ENCODE results near the gene TENM4. TPM values are rescaled to one million over a fixed set of nuclear protein-coding genes. Genes with fewer than 3 reads are reported as not detected.

Gene TENM4
- polyA plus RNA-seq, 3 donors: 0.31 to 1.7 TPM; not detected in 1

GRCh38 chr11:79013509-79013908 lies 427.3 kb downstream of the TENM4 start:
- H4K20me1 ChIP-seq (ENCODE audit: insufficient read depth, low read length): no peaks in the 10 kb centered on the region
- Mint-ChIP-seq H3K4me3 (peak overlapping the region in 1 of 2 donors; percentile 13), H3K9me3 (peaks cover 0 to 14% (median 11%) of the 10 kb centered on the region in 7 donors), H3K27ac (no peak overlapping the region), H3K36me3 (no peaks in the 10 kb centered on the region), H3K4me1 (no peaks in the 10 kb centered on the region), H3K27me3 (ENCODE audit: low read depth in 3 of 3) (peaks cover 38 to 60% (median 51%) of the 10 kb centered on the region in 3 donors)
- no peak overlapping the region for H3K9ac ChIP-seq (ENCODE audit: insufficient read depth, low read length, poor library complexity, severe bottlenecking)
- TF ChIP-seq CTCF (IDR thresholded peaks at IDR 0.05): no peak
- H3K36me3 ChIP-seq (replicated peaks in 1 of 2; ENCODE audit: control insufficient read depth in 1 of 2, insufficient read depth in 2 of 2, low read length in 2 of 2): no peaks in the 10 kb centered on the region
- H3K4me1 ChIP-seq (ENCODE audit: control insufficient read depth in 1 of 2, insufficient read depth in 2 of 2, low read length in 2 of 2): no peaks in the 10 kb centered on the region
- peaks cover 4 to 5% of the 10 kb centered on the region in 2 donors for H3K9me3 ChIP-seq (replicated peaks in 1 of 2; ENCODE audit: control insufficient read depth in 1 of 2, insufficient read depth in 1 of 2, low read length in 2 of 2)
- H3K4me3 ChIP-seq (replicated peaks in 1 of 3; ENCODE audit: low read depth in 2 of 3, low read length in 3 of 3): no peak overlapping the region
- no peak for DNase-seq
- no peak overlapping the region for H3K27ac ChIP-seq (ENCODE audit: low read depth in 1 of 2, low read length in 2 of 2)
- H2AFZ ChIP-seq (ENCODE audit: insufficient read depth, low read depth, low read length, poor library complexity, severe bottlenecking): no peak overlapping the region
- peaks cover 25 to 74% of the 10 kb centered on the region in 2 donors for H3K27me3 ChIP-seq (ENCODE audit: control insufficient read depth in 2 of 2, insufficient read depth in 2 of 2, low read length in 2 of 2)
- no peaks in the 10 kb centered on the region for H3K79me2 ChIP-seq (ENCODE audit: insufficient read depth, low read length)
- 74% methylated on average over 3 of the region's 3 CpGs for WGBS (ENCODE audit: insufficient coverage)
- H3K4me2 ChIP-seq (replicated peaks; ENCODE audit: extremely low read depth, low read length, poor library complexity, severe bottlenecking): no peak overlapping the region
- intact Hi-C loops (cut with micrococcal nuclease): no loop called here

- Mint-ChIP-seq H3K4me1 (no peaks in the 10 kb centered on the region), H3K36me3 (no peaks in the 10 kb centered on the region), H3K27ac (no peak overlapping the region), H3K9me3 (peaks cover 0 to 16% (median 11%) of the 10 kb centered on the region in 7 donors), H3K27me3 (ENCODE audit: low read depth in 3 of 3) (peaks cover 26 to 50% (median 37%) of the 10 kb centered on the region in 3 donors), H3K4me3 (no peak overlapping the region)
- Histone ChIP-seq H3K9ac (ENCODE audit: insufficient read depth, low read length, poor library complexity, severe bottlenecking) (no peak overlapping the region), H3K9me3 (replicated peaks in 1 of 2; ENCODE audit: control insufficient read depth in 1 of 2, insufficient read depth in 1 of 2, low read length in 2 of 2) (peaks cover 4 to 5% of the 10 kb centered on the region in 2 donors), H3K4me3 (replicated peaks in 1 of 3; ENCODE audit: low read depth in 2 of 3, low read length in 3 of 3) (no peak overlapping the region), H4K20me1 (ENCODE audit: insufficient read depth, low read length) (no peaks in the 10 kb centered on the region), H3K36me3 (replicated peaks in 1 of 2; ENCODE audit: control insufficient read depth in 1 of 2, insufficient read depth in 2 of 2, low read length in 2 of 2) (no peaks in the 10 kb centered on the region), H3K27ac (ENCODE audit: low read depth in 1 of 2, low read length in 2 of 2) (no peak overlapping the region), H3K4me2 (replicated peaks; ENCODE audit: extremely low read depth, low read length, poor library complexity, severe bottlenecking) (no peak overlapping the region), H3K27me3 (ENCODE audit: control insufficient read depth in 2 of 2, insufficient read depth in 2 of 2, low read length in 2 of 2) (peaks cover 9 to 57% of the 10 kb centered on the region in 2 donors), H2AFZ (ENCODE audit: insufficient read depth, low read depth, low read length, poor library complexity, severe bottlenecking) (no peak overlapping the region), H3K79me2 (ENCODE audit: insufficient read depth, low read length) (no peaks in the 10 kb centered on the region), H3K4me1 (ENCODE audit: control insufficient read depth in 1 of 2, insufficient read depth in 2 of 2, low read length in 2 of 2) (no peaks in the 10 kb centered on the region)
- 100% methylated on average over 1 of the region's 3 CpGs for WGBS (ENCODE audit: insufficient coverage)
- no peak for DNase-seq
- no peak for TF ChIP-seq CTCF (IDR thresholded peaks at IDR 0.05)
- intact Hi-C loops (cut with micrococcal nuclease): no loop called here
Observed at GRCh38 chr11:79011357-79011756, 429.5 kb downstream of the TENM4 start.

Measured in CD14-positive monocyte (primary cell).